Activated CD4-positive, alpha-beta T cell treated with anti-CD3 and anti-CD28 coated beads, Interleukin-2, amount 10 ng/mL, durations not matched to agents 7 days and 5 days (primary cell): ENCODE results near the gene BOD1. TPM values are rescaled to one million over a fixed set of nuclear protein-coding genes. Genes with fewer than 3 reads are reported as not detected.

ENCODE experiments used
- CTCF ChIA-PET: fragments of 350-600 bp; sonication (Branson Sonifier 250); formaldehyde crosslinking; loops from one replicate; lab custom pipeline; 2021; ENCODE audit warnings: antibody characterized with exemption; lab: Charles Lee
- POLR2A ChIA-PET: fragments of 350-600 bp; sonication (Branson Sonifier 250); formaldehyde crosslinking; loops from one replicate; lab custom pipeline; 2021; ENCODE audit warnings: antibody characterized with exemption; lab: Charles Lee
- DNase-seq: peaks from one replicate; pipeline ENCODE4 v3.0.0-alpha.2; 2020
- H3K27ac Mint-ChIP-seq: one replicate; pipeline ENCODE4 v1.8.0; 2021; ENCODE audit warnings: mild to moderate bottlenecking, moderate library complexity, mixed read lengths
- H3K27me3 Mint-ChIP-seq: one replicate; pipeline ENCODE4 v1.8.0; 2021; ENCODE audit warnings: mixed read lengths
- H3K36me3 Mint-ChIP-seq: one replicate; pipeline ENCODE4 v1.8.0; 2021; ENCODE audit warnings: low read depth, mixed read lengths
- H3K4me1 Mint-ChIP-seq: one replicate; pipeline ENCODE4 v1.8.0; 2021; ENCODE audit warnings: mixed read lengths
- H3K4me3 Mint-ChIP-seq: one replicate; pipeline ENCODE4 v1.8.0; 2021; ENCODE audit warnings: mild to moderate bottlenecking, moderate library complexity, mixed read lengths
- H3K9me3 Mint-ChIP-seq: one replicate; pipeline ENCODE4 v1.8.0; 2021; ENCODE audit warnings: mixed read lengths
- total RNA-seq, 2 experiments: library from RNA; stranded (reverse); gene quantifications; one replicate each; pipeline ENCODE4 v1.2.3, GENCODE V29; 2021

Gene BOD1
- total RNA-seq: 10 to 100 TPM; 17.7 to 22.6 TPM

DNA sequence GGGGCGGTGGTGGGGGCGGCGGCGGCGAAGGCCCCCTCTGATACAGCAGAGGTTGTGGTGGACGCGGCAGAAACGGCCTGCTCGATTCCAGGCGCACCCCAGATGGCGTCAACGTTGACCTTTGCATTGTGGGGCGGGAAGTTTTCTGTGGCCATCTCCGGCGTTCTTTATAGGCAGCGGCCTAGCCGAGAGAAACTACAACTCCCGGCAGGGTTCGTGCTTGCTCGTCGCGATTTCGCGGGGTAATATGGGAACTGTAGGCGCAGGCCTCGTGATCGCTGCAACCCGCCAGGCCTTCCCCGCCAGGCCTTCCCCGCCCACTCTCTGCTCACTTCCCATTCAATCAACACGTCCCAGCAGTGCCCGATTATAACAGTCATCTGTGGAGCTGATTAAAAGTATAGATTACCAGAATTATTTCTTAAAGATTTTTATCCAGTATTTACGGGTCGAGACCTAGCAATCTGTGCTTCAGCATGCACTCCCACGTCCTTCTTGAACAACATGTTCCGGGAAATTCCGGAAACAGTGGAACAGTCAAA, at the start of gene BOD1:
BOD1 (minus strand) TSS at position 74 of the 542 bp plus-strand sequence. CDS start 214 bp downstream, outside the sequence.
- H3K27ac Mint-ChIP-seq: peak within 1 kb of the TSS; percentile 96
- no peaks in the 10 kb centered on the region for H3K9me3 Mint-ChIP-seq
- POLR2A ChIA-PET: interaction anchor here (0.5 kb wide), 1 partner anchor 302 kb away, joined by 4 read pairs; no protein-coding TSS in a partner anchor
- H3K27me3 Mint-ChIP-seq: no peaks in the 10 kb centered on the region
- H3K36me3 Mint-ChIP-seq: peaks cover 16% of the 10 kb centered on the region
- H3K4me3 Mint-ChIP-seq: peak within 1 kb of the TSS; percentile 91
- CTCF ChIA-PET: interaction anchor here (0.6 to 2.1 kb wide), 23 partner anchors 7 to 695 kb away, joined by 3 to 8 read pairs (median 4); no protein-coding TSS in a partner anchor
- DNase-seq: peak; percentile 97
- peaks cover 42% of the 10 kb centered on the region for H3K4me1 Mint-ChIP-seq

DNA sequence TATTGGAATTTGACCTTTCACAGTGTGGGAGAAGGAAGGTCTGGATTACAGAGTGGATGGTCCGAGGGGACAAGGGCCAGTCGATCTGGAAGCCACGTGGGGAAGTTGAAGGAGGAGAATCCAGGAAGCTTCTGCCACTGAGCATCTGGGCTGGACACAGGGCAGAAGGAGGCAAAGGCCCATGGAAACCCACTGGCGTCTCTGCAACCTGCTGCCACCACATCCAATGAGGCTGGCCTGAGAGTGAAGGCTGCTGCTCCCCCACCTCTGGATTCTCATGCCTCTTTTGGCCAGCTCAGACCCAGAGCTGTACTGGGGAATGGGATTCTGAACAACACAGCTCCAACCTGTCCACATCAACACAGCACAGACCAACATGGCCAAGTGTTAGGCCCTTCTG, 48.9 kb upstream of the BOD1 start:
- DNase-seq: no peak
- ChIA-PET CTCF (interaction anchor here (1.5 kb wide), 1 partner anchor 19 kb away, joined by 3 read pairs; no protein-coding TSS in a partner anchor), POLR2A (no interaction called here)
- Mint-ChIP-seq H3K36me3 (no peaks in the 10 kb centered on the region), H3K9me3 (peaks cover 2% of the 10 kb centered on the region), H3K4me1 (no peaks in the 10 kb centered on the region), H3K4me3 (no peak overlapping the region), H3K27ac (no peak overlapping the region), H3K27me3 (no peaks in the 10 kb centered on the region)

GRCh38 chr5:173664154-173664526, 47.7 kb upstream of the BOD1 start:
- POLR2A ChIA-PET: no interaction called here
- no peak overlapping the region for H3K4me3 Mint-ChIP-seq
- no peaks in the 10 kb centered on the region for H3K36me3 Mint-ChIP-seq
- no peak overlapping the region for H3K27ac Mint-ChIP-seq
- CTCF ChIA-PET: interaction anchor here (0.9 kb wide), 1 partner anchor 413 kb away, joined by 3 read pairs; no protein-coding TSS in a partner anchor
- no peaks in the 10 kb centered on the region for H3K27me3 Mint-ChIP-seq
- no peak for DNase-seq
- H3K4me1 Mint-ChIP-seq: no peaks in the 10 kb centered on the region
- peaks cover 2% of the 10 kb centered on the region for H3K9me3 Mint-ChIP-seq

DNA sequence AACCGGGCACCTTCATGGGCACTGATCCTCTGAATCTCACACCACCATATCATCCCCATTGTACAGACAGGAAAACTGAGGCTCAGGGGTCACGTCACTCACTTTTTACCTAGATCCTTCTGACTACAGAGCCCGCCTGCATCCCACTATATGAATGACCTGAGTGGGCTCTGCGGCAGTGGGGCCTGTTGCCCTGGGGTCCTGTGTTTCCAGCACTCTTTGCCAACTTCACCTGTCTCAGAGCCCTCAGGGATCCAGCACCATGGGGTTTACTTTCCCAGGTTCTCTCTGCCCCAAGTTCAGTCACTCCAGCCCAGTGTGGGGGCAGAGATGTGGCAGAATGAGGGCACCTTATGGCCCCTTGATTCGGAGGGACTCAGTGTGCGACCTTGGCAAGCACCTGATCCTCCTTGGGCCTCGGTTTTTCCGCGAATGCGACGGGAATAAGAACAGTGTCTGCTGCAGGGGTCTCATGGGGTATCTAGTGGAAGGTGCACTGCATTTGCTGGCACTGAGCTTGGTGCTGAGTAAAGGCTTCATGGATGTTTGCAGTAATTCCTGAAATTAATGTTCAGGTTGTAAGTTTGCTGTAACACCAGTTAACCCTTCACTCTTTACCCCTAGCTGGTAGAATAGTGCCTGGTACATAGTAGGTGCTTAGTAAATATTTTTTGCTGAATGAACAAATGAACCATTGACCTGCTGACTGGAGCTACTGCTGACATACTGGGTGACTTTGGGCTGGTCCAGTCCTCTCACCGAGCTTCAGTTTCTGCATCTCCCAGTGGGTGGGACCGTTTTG, 47.1 kb upstream of the BOD1 start:
- Mint-ChIP-seq H3K9me3 (peaks cover 2% of the 10 kb centered on the region), H3K36me3 (no peaks in the 10 kb centered on the region), H3K27me3 (no peaks in the 10 kb centered on the region), H3K4me1 (no peaks in the 10 kb centered on the region), H3K4me3 (no peak overlapping the region), H3K27ac (no peak overlapping the region)
- ChIA-PET CTCF (interaction anchor here (0.6 to 0.9 kb wide), 2 partner anchors 248 to 413 kb away, joined by 3 read pairs; no protein-coding TSS in a partner anchor), POLR2A (no interaction called here)
- DNase-seq: no peak

GRCh38 chr5:173662581-173663351, 46.3 kb upstream of the BOD1 start:
- Mint-ChIP-seq H3K4me3 (no peak overlapping the region), H3K9me3 (no peaks in the 10 kb centered on the region), H3K27me3 (no peaks in the 10 kb centered on the region), H3K36me3 (no peaks in the 10 kb centered on the region), H3K4me1 (no peaks in the 10 kb centered on the region), H3K27ac (no peak overlapping the region)
- POLR2A ChIA-PET: no interaction called here
- CTCF ChIA-PET: no interaction called here
- DNase-seq: no peak

DNA sequence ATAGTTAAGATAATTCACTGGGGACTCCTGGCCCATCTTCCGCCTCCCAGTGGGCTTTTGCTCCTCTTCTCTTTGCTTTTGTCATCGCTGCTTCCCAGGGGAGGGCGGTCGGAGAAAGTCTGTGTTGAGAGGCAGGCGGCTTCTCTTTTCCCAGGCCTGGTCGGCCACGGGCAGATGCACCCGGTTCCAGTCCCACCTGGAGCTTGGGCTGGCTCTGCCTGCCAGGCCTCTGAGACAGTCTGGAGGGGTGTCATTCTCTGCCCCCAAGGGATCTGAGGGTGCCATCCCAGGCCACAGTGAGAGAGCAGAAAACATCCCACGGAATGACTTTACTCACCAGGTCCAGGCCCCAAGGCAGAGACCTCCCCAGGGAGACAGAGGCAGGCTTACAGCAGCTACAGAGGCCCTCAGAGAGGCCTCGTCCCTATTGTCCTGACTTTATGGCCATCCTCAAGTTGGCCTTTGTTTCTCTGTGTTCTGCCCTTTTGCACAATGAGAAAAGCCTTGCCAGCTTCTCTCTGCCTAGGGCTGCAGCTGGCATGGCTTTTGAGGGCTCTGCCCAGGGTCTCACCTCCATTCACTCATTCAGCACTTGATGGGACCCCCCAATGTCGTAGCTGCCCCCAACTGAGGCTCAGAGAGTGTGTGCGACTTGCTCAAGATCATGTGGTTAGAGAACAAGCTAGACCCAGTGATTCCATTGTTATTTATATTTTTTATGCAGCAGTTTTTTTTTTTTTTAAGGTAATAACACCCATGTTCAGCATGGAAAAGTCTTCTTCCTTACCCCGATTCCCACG, 44.2 kb upstream of the BOD1 start:
- no peak for DNase-seq
- no peak overlapping the region for H3K4me3 Mint-ChIP-seq
- CTCF ChIA-PET: no interaction called here
- H3K9me3 Mint-ChIP-seq: no peaks in the 10 kb centered on the region
- POLR2A ChIA-PET: no interaction called here
- H3K36me3 Mint-ChIP-seq: no peaks in the 10 kb centered on the region
- no peaks in the 10 kb centered on the region for H3K27me3 Mint-ChIP-seq
- no peak overlapping the region for H3K27ac Mint-ChIP-seq
- no peaks in the 10 kb centered on the region for H3K4me1 Mint-ChIP-seq

DNA sequence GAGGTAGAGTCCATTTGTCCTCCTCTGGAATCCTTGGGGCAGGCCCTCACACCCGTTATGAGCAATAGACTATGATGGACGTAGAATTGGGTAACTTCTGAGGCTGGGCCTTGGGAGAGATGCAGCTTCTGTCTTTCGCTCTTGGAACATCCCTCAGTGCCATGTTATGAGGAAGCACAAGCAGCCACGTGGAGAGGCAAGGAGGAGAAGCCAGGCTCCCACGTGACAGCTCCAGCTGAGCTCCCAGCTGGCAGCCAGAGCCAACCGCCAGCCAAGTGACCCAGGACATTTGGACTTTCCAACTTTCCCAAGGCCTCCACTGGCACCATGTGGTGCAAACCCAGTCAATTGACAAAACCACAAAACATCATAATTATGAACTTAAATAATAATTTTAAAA, 43.0 kb upstream of the BOD1 start:
- Mint-ChIP-seq H3K4me1 (no peaks in the 10 kb centered on the region), H3K4me3 (no peak overlapping the region), H3K36me3 (no peaks in the 10 kb centered on the region), H3K27ac (no peak overlapping the region), H3K27me3 (peaks cover 1% of the 10 kb centered on the region), H3K9me3 (no peaks in the 10 kb centered on the region)
- CTCF ChIA-PET: no interaction called here
- DNase-seq: no peak
- POLR2A ChIA-PET: no interaction called here

DNA sequence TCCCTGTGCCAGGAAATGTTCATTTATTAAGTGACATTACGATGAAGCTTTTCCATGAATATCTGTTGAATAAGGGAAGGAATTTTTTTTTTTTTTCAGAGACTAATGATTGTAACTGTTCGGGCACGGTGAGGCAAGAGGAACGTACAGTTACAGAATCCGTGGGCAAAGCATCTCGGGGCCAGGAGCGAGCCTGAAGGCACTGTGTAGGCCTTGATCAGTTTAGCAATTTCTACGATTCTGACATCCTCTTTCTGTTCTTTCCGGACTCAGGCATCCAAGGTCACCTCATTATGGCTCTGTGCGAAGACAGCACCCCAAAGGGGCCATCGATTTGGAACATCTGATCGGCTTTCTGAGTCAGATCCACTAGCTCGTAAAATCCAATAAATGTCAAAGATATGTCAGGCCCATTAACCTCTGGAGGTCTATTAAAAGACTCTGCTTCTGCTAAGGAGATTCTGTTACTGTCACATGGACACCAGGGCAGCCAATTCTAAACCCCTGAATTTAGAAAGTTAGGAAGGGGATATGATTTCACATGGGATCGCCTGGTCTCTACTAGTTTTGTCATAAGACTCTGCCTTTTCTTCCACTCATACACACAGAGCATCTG, 41.4 kb upstream of the BOD1 start:
- H3K9me3 Mint-ChIP-seq: no peaks in the 10 kb centered on the region
- no peak for DNase-seq
- H3K4me3 Mint-ChIP-seq: no peak overlapping the region
- peaks cover 6% of the 10 kb centered on the region for H3K27me3 Mint-ChIP-seq
- CTCF ChIA-PET: no interaction called here
- POLR2A ChIA-PET: no interaction called here
- H3K4me1 Mint-ChIP-seq: no peaks in the 10 kb centered on the region
- no peaks in the 10 kb centered on the region for H3K36me3 Mint-ChIP-seq
- H3K27ac Mint-ChIP-seq: no peak overlapping the region

GRCh38 chr5:173655196-173655797, 38.8 kb upstream of the BOD1 start:
- Mint-ChIP-seq H3K27ac (no peak overlapping the region), H3K9me3 (no peaks in the 10 kb centered on the region), H3K4me1 (no peaks in the 10 kb centered on the region), H3K4me3 (no peak overlapping the region), H3K36me3 (no peaks in the 10 kb centered on the region), H3K27me3 (peaks cover 26% of the 10 kb centered on the region)
- no peak for DNase-seq
- CTCF ChIA-PET: no interaction called here
- POLR2A ChIA-PET: no interaction called here

GRCh38 chr5:173653822-173654523, 37.5 kb upstream of the BOD1 start:
- DNase-seq: no peak
- H3K9me3 Mint-ChIP-seq: no peaks in the 10 kb centered on the region

DNA sequence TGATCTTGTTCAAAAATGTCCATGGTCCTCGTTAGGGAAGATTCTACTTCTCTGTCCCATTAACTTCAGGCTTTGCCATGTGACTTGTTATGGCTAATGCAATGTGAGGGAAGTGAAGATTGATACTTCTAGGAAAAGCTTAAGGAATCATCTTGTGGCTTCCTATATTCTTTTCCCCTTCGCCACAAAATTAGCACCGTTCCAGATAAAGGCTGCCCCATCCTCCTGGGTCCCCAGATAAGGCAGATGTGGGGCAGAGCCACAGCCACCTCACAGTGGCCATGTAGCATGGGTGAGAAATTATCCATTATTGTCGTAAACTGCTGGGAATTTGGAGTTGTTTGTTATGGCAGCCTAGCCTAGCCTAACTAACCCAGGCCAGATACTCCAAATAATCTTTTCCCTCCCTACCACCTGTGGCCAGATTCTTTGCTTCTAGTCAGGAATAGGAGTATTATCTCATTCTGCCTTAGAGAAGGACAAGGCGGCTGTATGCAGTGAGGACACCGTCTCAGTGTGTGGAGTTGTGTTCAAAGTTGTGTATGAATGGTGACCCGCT, 31.9 kb upstream of the BOD1 start:
- CTCF ChIA-PET: no interaction called here
- H3K4me3 Mint-ChIP-seq: no peak overlapping the region
- H3K4me1 Mint-ChIP-seq: no peaks in the 10 kb centered on the region
- no peaks in the 10 kb centered on the region for H3K9me3 Mint-ChIP-seq
- H3K27ac Mint-ChIP-seq: no peak overlapping the region
- POLR2A ChIA-PET: no interaction called here
- H3K27me3 Mint-ChIP-seq: peaks cover 28% of the 10 kb centered on the region
- H3K36me3 Mint-ChIP-seq: no peaks in the 10 kb centered on the region
- no peak for DNase-seq

More at GRCh38 chr5:173653822-173654523, 37.5 kb upstream of the BOD1 start:
- H3K36me3 Mint-ChIP-seq: no peaks in the 10 kb centered on the region
- H3K4me3 Mint-ChIP-seq: no peak overlapping the region
- ChIA-PET POLR2A (no interaction called here), CTCF (interaction anchor here (1.1 kb wide), 1 partner anchor 271 kb away, joined by 3 read pairs; no protein-coding TSS in a partner anchor)
- H3K27ac Mint-ChIP-seq: no peak overlapping the region
- no peaks in the 10 kb centered on the region for H3K4me1 Mint-ChIP-seq
- H3K27me3 Mint-ChIP-seq: peaks cover 31% of the 10 kb centered on the region
